Middle frontal gyrus (tissue), 1 donor: ENCODE results near the gene NPHP4.

Experiments used
- DNase-seq: peaks from one replicate; pipeline ENCODE4 v3.0.0-alpha.2; 2015; ENCODE audit warnings: low spot score; ENCODE audit errors: extremely low spot score

Gene NPHP4

GRCh38 chr1:5990913-5991312, 1.3 kb downstream of the NPHP4 start:
- no peak for DNase-seq

GRCh38 chr1:5989731-5990271, 2.4 kb downstream of the NPHP4 start:
- DNase-seq = no peak

GRCh38 chr1:5989286-5989605, 3.0 kb downstream of the NPHP4 start:
- no peak for DNase-seq

GRCh38 chr1:5988596-5989285, 3.5 kb downstream of the NPHP4 start:
- DNase-seq = no peak

GRCh38 chr1:5986018-5986417, 6.2 kb downstream of the NPHP4 start:
- no peak for DNase-seq

GRCh38 chr1:5985250-5985649, 7.0 kb downstream of the NPHP4 start:
- no peak for DNase-seq

GRCh38 chr1:5983361-5984103, 8.7 kb downstream of the NPHP4 start:
- no peak for DNase-seq

GRCh38 chr1:5982868-5983267, 9.4 kb downstream of the NPHP4 start:
- DNase-seq = no peak

GRCh38 chr1:5982276-5982675, 9.9 kb downstream of the NPHP4 start:
- no peak for DNase-seq

GRCh38 chr1:5981009-5981380, 11.2 kb downstream of the NPHP4 start:
- DNase-seq = no peak

- peak; percentile 56 for DNase-seq
Measured at GRCh38 chr1:5980314-5981008, 11.8 kb downstream of the NPHP4 start.

GRCh38 chr1:5979536-5980313, 12.5 kb downstream of the NPHP4 start:
- DNase-seq = no peak

GRCh38 chr1:5978452-5978851, 13.8 kb downstream of the NPHP4 start:
- DNase-seq = no peak

GRCh38 chr1:5977494-5978444, 14.5 kb downstream of the NPHP4 start:
- DNase-seq = no peak

GRCh38 chr1:5976726-5977493, 15.3 kb downstream of the NPHP4 start:
- DNase-seq = no peak

GRCh38 chr1:5976231-5976630, 16.0 kb downstream of the NPHP4 start:
- DNase-seq = no peak

- no peak for DNase-seq
Measured at GRCh38 chr1:5975133-5975880, 16.9 kb downstream of the NPHP4 start.

- DNase-seq = no peak
Measured at GRCh38 chr1:5974631-5975030, 17.6 kb downstream of the NPHP4 start.

GRCh38 chr1:5973771-5974170, 18.5 kb downstream of the NPHP4 start:
- no peak for DNase-seq
